OCI-LY3 (cell line): ENCODE measurements around the gene SMAGP.

Experiments
- H2AFZ ChIP-seq: fragments of 200-600, 300-600 bp; shearing (Covaris generic); 2 replicates; pipeline ENCODE4 v1.6.0; 2014; ENCODE audit warnings: antibody characterized with exemption, low read depth, low read length
- H3K27ac ChIP-seq: fragments of 200-600, 300-600 bp; sonication (generic); 2 replicates; pipeline ENCODE4 v1.5.1; 2014; ENCODE audit warnings: mild to moderate bottlenecking, low read length, moderate library complexity, mixed read lengths
- H3K27me3 ChIP-seq: fragments of 200-600, 300-600 bp; sonication (generic); 2 replicates; pipeline ENCODE4 v1.6.1; 2014; ENCODE audit warnings: low read depth, low read length, mixed read lengths
- H3K36me3 ChIP-seq: fragments of 200-600, 300-600 bp; sonication (generic); replicated peaks from 2 replicates; pipeline ENCODE3; 2014; ENCODE audit warnings: low read depth, low read length, mixed read lengths
- H3K4me1 ChIP-seq: fragments of 300-600, 200-600 bp; sonication (generic); 2 replicates; pipeline ENCODE4 v1.6.1; 2014; ENCODE audit warnings: low read length, mixed read lengths
- H3K4me2 ChIP-seq: fragments of 200-600, 300-600 bp; sonication (generic); 2 replicates; pipeline ENCODE4 v1.6.1; 2014; ENCODE audit warnings: low read length, mixed read lengths
- H3K4me3 ChIP-seq: fragments of 300-600, 200-600 bp; sonication (generic); 2 replicates; pipeline ENCODE4 v1.5.1; 2014; ENCODE audit warnings: antibody characterized with exemption, mild to moderate bottlenecking, low read length, moderate library complexity
- H3K79me2 ChIP-seq: fragments of 300-600, 200-600 bp; shearing (Covaris generic); 2 replicates; pipeline ENCODE4 v1.6.1; 2014; ENCODE audit warnings: mild to moderate bottlenecking, low read length, mixed read lengths
- H3K9ac ChIP-seq: fragments of 300-600, 200-600 bp; shearing (Covaris generic); 2 replicates; pipeline ENCODE4 v1.6.0; 2014; ENCODE audit warnings: mild to moderate bottlenecking, low read length, moderate library complexity
- H3K9me3 ChIP-seq: fragments of 200-600, 300-600 bp; shearing (Covaris generic); 2 replicates; pipeline ENCODE4 v1.6.1; 2014; ENCODE audit warnings: low read length, mixed read lengths; ENCODE audit not compliant: insufficient read depth
- H4K20me1 ChIP-seq: fragments of 200-600, 300-600 bp; sonication (generic); 2 replicates; pipeline ENCODE4 v1.6.1; 2016; ENCODE audit warnings: low read length, mixed read lengths; ENCODE audit not compliant: insufficient read depth
- EZH2phosphoT487 ChIP-seq: fragments of 200-600 bp; shearing (Covaris generic); IDR thresholded peaks from 2 replicates; pipeline ENCODE4 v1.6.1; 2018; ENCODE audit warnings: antibody characterized with exemption, mixed run types, low read depth
- TF ChIP-seq, protein P1 (sequence below): fragments of 200-600, 300-600 bp; sonication (generic); IDR thresholded peaks from 2 replicates; pipeline ENCODE4 v1.5.1; 2014; ENCODE audit warnings: antibody characterized with exemption, low read length, low read depth

SMAGP gene

GRCh38 chr12:51200156-51200555 lies 70.1 kb downstream of the SMAGP start:
- Histone ChIP-seq H3K27ac (no peak overlapping the region), H3K36me3 (no peaks in the 10 kb centered on the region), H3K4me2 (no peak overlapping the region), H3K27me3 (no peaks in the 10 kb centered on the region), H3K4me3 (no peak overlapping the region), H4K20me1 (no peaks in the 10 kb centered on the region), H3K9me3 (no peaks in the 10 kb centered on the region), H3K79me2 (no peaks in the 10 kb centered on the region), H2AFZ (no peak overlapping the region), H3K9ac (no peak overlapping the region), H3K4me1 (no peaks in the 10 kb centered on the region)
- TF ChIP-seq, protein P1, sequence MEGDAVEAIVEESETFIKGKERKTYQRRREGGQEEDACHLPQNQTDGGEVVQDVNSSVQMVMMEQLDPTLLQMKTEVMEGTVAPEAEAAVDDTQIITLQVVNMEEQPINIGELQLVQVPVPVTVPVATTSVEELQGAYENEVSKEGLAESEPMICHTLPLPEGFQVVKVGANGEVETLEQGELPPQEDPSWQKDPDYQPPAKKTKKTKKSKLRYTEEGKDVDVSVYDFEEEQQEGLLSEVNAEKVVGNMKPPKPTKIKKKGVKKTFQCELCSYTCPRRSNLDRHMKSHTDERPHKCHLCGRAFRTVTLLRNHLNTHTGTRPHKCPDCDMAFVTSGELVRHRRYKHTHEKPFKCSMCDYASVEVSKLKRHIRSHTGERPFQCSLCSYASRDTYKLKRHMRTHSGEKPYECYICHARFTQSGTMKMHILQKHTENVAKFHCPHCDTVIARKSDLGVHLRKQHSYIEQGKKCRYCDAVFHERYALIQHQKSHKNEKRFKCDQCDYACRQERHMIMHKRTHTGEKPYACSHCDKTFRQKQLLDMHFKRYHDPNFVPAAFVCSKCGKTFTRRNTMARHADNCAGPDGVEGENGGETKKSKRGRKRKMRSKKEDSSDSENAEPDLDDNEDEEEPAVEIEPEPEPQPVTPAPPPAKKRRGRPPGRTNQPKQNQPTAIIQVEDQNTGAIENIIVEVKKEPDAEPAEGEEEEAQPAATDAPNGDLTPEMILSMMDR = no peak
- no peak for TF ChIP-seq EZH2phosphoT487

DNA sequence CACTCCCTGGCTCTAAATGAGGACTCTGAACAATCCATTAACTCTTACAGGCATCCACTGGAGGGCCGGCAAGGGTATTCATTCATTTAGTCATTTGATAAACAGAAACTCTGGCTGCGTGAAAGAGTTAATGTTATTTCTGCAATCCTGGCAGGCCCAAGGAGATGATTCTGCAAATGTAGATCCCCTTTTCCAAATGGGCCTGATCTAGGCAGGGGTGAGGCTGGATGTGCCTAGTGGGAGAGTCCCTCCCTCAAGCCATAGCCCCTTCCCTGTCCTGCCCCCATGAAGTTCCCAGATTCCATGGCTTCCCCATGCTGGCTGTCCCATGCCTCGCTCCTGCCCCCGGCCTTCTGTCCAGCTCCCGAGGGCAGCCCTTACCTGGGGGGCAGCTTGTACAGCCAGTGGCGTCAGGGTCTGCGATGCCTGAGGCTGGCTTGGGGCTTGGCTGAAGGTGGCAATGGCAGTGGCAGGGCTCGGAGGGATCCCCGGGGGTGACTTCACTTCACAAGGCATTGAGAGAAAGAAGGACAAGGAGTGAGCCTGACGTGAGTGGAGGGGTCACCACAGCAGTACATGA lies 70.8 kb downstream of the SMAGP start:
- Histone ChIP-seq H3K9me3 (no peaks in the 10 kb centered on the region), H4K20me1 (no peaks in the 10 kb centered on the region), H3K79me2 (no peaks in the 10 kb centered on the region), H3K4me1 (no peaks in the 10 kb centered on the region), H3K4me2 (no peak overlapping the region), H3K27me3 (no peaks in the 10 kb centered on the region), H2AFZ (no peak overlapping the region), H3K27ac (no peak overlapping the region), H3K36me3 (no peaks in the 10 kb centered on the region), H3K9ac (no peak overlapping the region), H3K4me3 (no peak overlapping the region)
- no peak for TF ChIP-seq EZH2phosphoT487
- TF ChIP-seq, protein P1 = no peak

DNA sequence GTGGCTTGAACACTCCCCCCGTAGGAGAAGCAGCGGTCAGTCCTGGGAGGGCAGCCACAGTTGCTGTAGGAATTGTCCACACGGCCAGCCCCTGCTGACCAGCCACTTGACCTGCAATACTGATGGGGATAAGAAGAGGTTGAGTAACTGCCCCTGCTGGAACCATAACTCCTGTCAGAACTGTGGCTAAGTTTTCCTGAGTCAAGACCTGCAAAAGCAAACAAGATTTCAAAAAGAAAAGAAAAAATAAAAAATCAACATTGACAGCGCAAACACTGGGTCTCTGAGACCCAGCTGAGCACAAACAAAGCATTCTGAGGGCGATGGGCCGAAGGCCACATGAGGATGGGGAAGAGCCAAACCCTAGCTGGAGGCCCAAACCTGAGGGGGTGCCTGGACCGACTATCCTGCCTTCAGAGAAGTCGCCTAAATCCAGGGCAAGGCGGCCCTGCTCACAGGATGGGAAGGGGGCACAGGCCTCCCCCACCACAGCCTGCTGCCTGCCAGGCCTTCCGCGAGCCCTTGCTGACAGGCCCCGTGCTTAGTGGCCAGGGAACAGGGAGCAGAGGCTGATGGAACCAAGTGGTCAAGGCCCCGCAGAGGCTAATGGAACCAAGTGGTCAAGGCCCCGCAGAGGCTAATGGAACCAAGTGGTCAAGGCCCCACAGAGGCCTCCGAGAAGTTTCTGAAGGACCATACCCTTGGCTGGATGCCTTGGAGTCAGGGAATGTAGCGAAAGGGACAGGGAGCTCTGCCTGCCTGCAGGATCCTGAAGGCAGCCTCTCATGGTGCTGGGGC lies 71.4 kb downstream of the SMAGP start:
- TF ChIP-seq, protein P1 = no peak
- TF ChIP-seq EZH2phosphoT487 = no peak
- H3K4me1 ChIP-seq = no peaks in the 10 kb centered on the region
- no peak overlapping the region for H2AFZ ChIP-seq
- H3K4me2 ChIP-seq = no peak overlapping the region
- H3K4me3 ChIP-seq = no peak overlapping the region
- no peak overlapping the region for H3K9ac ChIP-seq
- no peaks in the 10 kb centered on the region for H3K79me2 ChIP-seq
- no peaks in the 10 kb centered on the region for H3K27me3 ChIP-seq
- no peaks in the 10 kb centered on the region for H4K20me1 ChIP-seq
- no peaks in the 10 kb centered on the region for H3K9me3 ChIP-seq
- H3K27ac ChIP-seq = no peak overlapping the region
- no peaks in the 10 kb centered on the region for H3K36me3 ChIP-seq

DNA sequence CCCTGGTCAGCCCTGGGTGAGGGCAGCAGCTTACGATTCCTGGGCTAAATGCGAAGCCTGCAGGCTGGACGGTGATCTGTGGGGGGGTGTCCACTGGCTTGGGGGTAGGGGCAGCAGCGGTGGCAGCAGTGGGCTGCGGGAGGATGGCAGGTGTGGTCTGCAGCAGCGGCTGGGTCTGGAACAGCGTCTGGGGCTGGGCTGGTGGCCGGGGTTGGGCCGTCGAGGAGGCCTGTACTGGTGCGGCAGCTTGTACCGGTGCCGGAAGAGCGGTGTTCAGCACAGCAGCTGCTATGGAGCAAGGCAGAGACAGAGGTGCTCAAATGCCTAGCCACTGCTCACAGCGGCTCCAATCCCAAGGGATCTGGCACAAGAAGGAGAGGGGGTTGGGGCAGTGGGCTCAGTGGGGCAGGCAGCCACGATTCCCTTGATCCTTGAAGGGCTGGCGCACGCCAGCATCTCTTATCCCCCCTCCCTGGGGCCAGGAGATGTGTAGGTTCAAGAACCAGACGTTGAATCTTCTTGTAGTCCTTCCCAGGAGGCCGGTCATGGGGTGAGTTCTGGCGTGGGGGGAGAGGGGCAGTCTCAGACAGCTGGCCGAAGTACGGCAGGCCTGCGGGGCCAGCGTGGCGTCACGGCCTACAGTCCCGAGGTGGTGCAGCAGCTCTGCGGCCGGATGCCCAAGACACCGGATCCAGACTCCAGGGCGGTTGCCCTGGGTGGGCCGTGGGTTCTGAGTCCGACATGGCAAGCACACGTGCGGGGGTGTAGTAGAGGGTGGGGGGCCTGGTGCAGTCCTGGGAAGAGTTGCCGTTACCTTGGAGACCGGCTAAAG lies 72.3 kb downstream of the SMAGP start:
- H3K4me2 ChIP-seq = no peak overlapping the region
- no peaks in the 10 kb centered on the region for H3K27me3 ChIP-seq
- no peak overlapping the region for H3K27ac ChIP-seq
- no peaks in the 10 kb centered on the region for H3K36me3 ChIP-seq
- no peak overlapping the region for H3K9ac ChIP-seq
- no peaks in the 10 kb centered on the region for H3K9me3 ChIP-seq
- no peak overlapping the region for H2AFZ ChIP-seq
- H3K4me1 ChIP-seq = no peaks in the 10 kb centered on the region
- H3K4me3 ChIP-seq = no peak overlapping the region
- no peaks in the 10 kb centered on the region for H4K20me1 ChIP-seq
- TF ChIP-seq EZH2phosphoT487 = no peak
- no peaks in the 10 kb centered on the region for H3K79me2 ChIP-seq
